SIG-M5 treated with dmso at 0.1 percent for 504 hours (cell line): ENCODE measurements around the gene SLC19A2.

Experiments
- DNase-seq: peaks from one replicate; lab custom pipeline; 2025; ENCODE audit not compliant: unreplicated experiment; lab: John Stamatoyannopoulos, UW

Gene SLC19A2

GRCh38 chr1:169478094-169478672 lies 7.6 kb downstream of the SLC19A2 start:
- no peak for DNase-seq

- no peak for DNase-seq
Observed at GRCh38 chr1:169475806-169476387, 9.8 kb downstream of the SLC19A2 start.

- DNase-seq, result no peak
Observed at GRCh38 chr1:169474302-169474995, 11.3 kb downstream of the SLC19A2 start.

- DNase-seq, result no peak
Observed at GRCh38 chr1:169473347-169473746, 12.4 kb downstream of the SLC19A2 start.

DNA sequence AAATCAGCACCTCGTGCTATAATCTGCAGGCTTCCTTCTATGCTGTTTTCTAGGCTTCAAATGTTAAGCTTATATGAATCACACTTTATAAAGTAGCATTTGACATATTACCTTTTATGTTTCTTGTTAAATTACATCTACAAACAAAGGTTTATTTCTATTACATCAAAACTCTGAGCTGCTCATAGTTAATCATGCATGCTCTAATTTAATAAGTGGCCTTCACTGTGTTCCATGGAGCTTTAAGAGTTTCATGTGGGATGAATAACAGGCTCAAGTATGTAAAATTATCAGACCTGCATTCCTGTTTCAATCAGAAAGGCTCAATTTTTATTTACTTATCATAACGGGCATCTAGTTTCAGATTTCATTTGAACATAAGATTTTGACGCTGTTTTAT lies 13.0 kb downstream of the SLC19A2 start:
- no peak for DNase-seq

DNA sequence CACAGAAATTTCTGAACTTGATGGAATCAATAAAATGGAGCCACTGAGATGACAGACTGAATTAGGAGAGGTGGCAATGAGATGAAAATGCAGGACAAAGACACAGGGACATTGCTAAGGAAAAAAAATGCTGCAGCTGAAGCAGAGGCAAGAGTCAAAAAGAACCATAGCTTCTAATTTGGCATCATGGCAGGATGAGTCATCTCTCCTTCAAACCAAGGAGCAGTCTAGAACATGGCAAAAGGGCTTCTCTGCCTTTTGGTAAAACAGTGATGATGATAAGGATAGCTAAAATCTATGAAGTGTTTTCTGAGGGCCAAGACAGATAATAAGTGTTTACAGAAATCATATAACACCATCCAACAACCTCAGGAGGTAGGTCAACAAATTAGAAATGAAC lies 16.8 kb downstream of the SLC19A2 start:
- DNase-seq, result no peak

DNA sequence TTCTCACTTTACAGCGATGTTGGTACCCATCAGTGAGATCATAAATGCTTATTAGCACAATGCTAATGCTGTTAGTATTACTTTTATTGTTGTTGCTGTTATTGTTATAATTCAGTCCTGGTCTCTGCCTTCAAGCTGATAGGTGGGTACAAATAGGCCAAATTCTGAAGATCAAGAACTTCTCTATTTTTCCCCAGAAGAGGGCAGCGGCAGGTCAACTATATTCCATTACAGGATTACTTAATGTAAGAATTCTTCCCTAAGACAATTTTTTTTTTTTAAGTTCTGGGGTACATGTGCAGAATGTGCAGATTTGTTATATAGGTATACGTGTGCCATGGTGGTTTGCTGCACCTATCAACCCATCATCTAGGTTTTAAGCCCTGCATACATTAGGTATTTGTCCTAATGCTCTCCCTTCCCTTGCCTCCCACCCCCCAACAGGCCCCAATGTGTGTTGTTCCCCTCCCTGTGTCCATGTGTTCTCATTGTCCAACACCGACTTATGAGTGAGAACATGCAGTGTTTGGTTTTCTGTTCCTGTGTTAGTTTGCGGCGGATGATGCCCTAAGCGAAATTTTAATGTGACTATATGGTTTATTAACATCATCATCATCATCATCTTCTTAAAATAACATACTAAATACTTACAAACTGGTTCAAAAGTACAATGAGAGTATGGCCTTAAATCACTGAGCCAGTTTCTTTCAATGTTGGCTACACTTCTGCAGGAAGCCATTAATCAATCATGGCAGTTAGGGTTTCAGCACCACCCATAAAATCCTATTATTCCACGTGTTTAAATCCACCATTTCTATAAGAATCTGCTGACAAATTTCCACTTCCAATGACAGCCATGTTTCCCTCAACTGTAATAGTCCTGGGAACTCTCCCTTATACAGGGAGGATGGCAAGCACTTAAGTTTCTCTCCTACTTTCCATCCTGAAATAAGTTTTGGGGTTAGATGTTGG lies 19.2 kb downstream of the SLC19A2 start:
- peak; percentile 51 for DNase-seq

DNA sequence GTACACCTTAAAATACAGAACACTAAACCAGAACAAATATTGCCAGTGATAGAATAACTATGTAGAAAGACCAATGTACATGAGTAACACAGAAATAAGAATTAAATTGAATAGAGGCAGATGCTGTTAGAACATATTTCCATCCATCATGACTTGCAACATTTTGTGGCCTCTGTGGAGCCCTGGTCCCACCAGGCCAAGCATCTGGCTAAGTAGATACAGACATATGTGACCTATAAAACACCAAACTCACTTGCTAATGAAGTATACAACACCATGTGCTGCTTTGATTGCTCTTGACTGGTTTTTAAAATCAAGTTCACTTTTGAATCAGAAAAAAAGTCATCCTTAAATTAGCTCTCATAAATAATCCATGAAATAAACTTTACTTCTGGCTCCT lies 20.5 kb downstream of the SLC19A2 start:
- DNase-seq, result no peak

DNA sequence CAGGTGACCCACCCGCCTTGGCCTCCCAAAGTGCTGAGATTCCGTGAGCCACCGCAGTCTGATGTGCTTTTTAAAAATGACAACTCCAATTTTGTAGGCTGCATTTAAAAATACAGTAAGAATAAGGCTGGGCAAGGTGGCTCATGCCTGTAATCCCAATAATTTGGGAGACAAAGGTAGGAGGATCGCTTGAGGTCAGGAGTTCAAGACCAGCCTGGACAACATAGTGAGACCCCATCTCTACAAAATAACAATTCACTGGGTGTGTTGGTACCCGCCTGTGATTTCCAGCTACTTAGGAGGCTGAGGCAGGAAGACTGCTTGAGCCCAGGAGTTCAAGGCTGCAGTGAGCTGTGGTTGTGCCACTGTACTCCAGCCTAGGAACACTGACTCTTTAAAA lies 23.4 kb downstream of the SLC19A2 start:
- DNase-seq, result no peak

GRCh38 chr1:169461390-169462000 lies 24.2 kb downstream of the SLC19A2 start:
- DNase-seq, result no peak

DNA sequence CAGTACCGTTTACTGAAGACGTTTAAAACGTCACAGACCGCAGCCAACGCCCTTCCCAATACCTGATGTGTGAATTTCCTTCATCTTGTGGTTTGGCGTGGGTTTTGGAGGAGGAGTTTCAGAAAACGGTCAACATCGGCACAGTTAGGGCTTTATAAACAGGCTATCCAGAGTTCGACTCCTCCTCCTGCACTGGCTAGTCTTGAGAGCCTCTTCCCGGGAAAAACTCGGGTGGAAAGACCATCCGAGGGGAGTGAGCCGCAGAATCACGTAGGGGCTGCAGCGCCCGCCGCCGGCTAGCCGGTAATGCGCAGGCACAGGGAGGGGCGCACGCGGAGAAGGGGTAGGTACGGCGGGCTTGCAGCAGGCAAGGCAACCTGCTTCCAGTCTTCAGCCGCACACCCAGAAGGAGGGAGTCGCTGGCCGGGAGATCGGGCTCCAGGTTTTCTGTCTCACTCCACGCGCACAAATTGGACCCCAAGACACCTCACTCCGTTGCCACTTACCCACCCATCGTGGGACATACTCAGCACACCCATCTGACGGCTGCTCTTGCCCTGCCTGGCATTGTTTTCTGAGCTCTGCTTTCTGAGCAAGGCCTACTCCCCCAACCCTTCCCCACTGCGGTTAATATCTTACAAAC lies 25.4 kb downstream of the SLC19A2 start:
- DNase-seq, result no peak

DNA sequence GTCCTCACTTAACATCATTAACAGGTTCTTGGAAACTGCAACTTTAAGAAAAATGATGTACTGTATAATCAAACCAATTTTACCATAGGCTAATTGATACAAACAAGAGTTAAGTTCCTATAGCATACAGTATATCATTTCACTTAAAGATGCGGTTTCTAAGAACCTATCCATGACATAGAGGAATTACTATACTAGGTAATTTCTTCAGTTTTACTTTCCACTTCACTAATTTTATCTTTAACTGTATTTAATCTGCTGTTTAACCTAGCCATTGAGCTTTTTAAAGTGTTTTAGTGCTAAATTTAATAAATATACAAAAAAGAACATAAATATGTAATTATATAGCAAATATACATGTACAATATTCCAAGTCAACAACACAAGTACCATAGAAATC lies 28.3 kb downstream of the SLC19A2 start:
- no peak for DNase-seq

DNA sequence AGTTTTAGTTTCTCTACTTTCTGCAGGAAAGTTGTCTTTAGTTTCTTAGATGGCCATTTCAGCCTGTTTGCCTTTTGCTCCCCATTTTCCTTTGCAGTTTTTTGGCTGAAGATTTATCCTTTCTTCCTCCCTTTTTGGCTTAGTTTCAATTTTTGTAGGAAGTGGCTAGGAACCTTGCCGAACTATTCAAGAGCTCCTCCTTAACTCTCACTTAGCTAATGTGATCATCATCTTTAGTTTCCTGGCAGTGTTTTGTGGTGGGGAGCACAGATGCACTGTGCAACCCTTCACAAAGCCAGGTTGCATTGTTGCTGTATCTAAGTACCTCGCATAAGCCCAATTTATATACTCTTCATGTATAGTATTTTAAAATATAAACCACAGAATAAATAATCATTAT lies 29.7 kb downstream of the SLC19A2 start:
- no peak for DNase-seq

GRCh38 chr1:169452921-169453320 lies 32.8 kb downstream of the SLC19A2 start:
- DNase-seq, result no peak

DNA sequence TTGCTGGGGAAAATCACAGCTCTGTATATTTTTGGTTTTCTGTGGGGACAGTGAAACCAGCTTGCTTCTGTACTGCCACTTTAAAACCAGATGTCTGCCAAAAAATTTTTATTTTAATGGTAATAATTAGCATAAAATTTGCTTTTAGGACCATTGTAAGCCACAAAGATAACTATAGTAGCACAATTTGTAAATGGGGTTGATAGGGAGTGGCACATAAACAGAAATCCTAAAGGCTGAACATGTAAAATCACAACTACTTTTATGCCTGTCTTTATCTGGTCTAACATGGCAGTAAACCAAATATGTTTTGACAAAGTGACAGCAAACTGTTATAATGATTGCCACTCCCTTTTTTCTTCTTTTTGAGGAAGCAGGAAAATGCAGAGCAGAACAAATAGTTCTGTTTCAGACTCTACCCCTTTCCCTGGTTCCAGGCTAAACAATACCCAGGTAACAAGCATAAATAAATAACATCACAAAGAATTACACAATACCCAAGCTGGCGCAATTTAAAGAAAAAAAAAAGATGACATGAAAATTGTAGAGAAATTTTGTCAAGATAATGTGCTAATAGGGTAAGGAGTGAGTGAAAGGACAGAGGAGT lies 34.4 kb downstream of the SLC19A2 start:
- no peak for DNase-seq

- DNase-seq, result no peak
Observed at GRCh38 chr1:169443923-169444322, 41.8 kb downstream of the SLC19A2 start.

DNA sequence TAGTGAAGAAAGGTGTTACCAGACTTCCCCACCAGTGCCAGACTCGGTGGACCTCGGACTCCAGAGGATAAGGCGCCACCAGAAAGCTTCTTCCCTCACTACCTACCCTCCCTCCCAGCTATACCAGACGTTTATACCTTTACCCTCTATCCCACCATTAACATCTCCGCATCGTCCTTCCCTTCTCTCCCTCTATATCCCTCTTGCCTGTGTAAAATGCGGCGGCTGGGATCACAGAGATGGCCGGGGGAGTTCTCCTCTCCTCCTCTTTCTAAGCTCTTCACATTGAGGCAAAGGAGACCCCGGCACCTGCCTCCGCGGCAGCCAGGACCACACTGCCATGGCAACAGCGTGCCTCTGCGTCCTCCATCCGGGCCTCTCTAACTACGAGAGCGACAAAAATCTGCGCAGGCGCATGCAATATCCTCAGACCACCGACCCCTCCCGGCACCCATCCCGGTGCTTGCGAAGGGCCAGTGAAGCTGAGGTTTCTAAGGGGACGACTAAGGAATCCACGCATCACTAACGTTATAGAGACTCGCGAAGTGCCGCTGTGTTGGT lies 58.6 kb downstream of the SLC19A2 start, which contains the start of gene CCDC181:
CCDC181 (minus strand) TSS at position 394 of the 561 bp plus-strand sequence. CDS start 2,547 bp downstream, outside the sequence.
- no peak for DNase-seq

GRCh38 chr1:169426174-169426705 lies 59.5 kb downstream of the SLC19A2 start:
- DNase-seq, result no peak

- no peak for DNase-seq
Observed at GRCh38 chr1:169421309-169421708, 64.4 kb downstream of the SLC19A2 start.
